H1 (cell line): Measurements from ENCODE around the gene JPH3. TPM values are rescaled to one million over a fixed set of nuclear protein-coding genes. Genes with fewer than 3 reads are reported as not detected.

ENCODE experiments used
- CTCF ChIA-PET: fragments of 300-600 bp; sonication (Branson Sonifier 250); formaldehyde crosslinking; loops from one replicate; lab custom pipeline; 2021; ENCODE audit not compliant: partially characterized antibody; lab: Charles Lee
- POLR2A ChIA-PET: fragments of 300-600 bp; sonication (Branson Sonifier 250); formaldehyde crosslinking; loops from one replicate; lab custom pipeline; 2021; ENCODE audit warnings: inconsistent platforms; ENCODE audit not compliant: partially characterized antibody; lab: Charles Lee
- DNase-seq, 2 experiments: peaks; one replicate each; pipeline versions ENCODE4 v3.0.0 to v3.0.0-alpha.2; 2010 to 2022; ENCODE audit warnings: low spot score in 2 of 2, low read depth in 1 of 2, mixed read lengths in 1 of 2
- FAIRE-seq: peaks from 2 replicates; lab custom pipeline; 2011; peaks lifted over from hg19 to GRCh38; lab: Jason Lieb, UNC
- H2AFZ ChIP-seq: 2 replicates; pipeline ENCODE4 v1.8.1; 2012; ENCODE audit warnings: low read length, inconsistent platforms
- H2AK5ac ChIP-seq: 2 replicates; pipeline ENCODE4 v1.6.1; 2013; ENCODE audit warnings: low read depth, low read length
- H2BK120ac ChIP-seq: replicated peaks from 2 replicates; pipeline ENCODE3; 2013; ENCODE audit warnings: low read depth, low read length, inconsistent platforms
- H2BK12ac ChIP-seq: 2 replicates; pipeline ENCODE4 v1.6.1; 2013; ENCODE audit warnings: low read depth, low read length
- H2BK15ac ChIP-seq: 2 replicates; pipeline ENCODE4 v1.6.1; 2013; ENCODE audit warnings: low read length
- H2BK20ac ChIP-seq: 2 replicates; pipeline ENCODE4 v1.6.1; 2013; ENCODE audit warnings: low read length
- H2BK5ac ChIP-seq: 2 replicates; pipeline ENCODE4 v1.6.1; 2013; ENCODE audit warnings: low read depth, low read length
- H3K14ac ChIP-seq: 2 replicates; pipeline ENCODE4 v1.6.1; 2013; ENCODE audit warnings: inconsistent platforms; ENCODE audit not compliant: insufficient read length
- H3K18ac ChIP-seq: 2 replicates; pipeline ENCODE4 v1.6.1; 2013; ENCODE audit warnings: low read length; ENCODE audit errors: extremely low read depth
- H3K23ac ChIP-seq: 2 replicates; pipeline ENCODE4 v1.6.1; 2013; ENCODE audit warnings: inconsistent platforms; ENCODE audit not compliant: insufficient read length
- H3K23me2 ChIP-seq: 2 replicates; pipeline ENCODE4 v1.6.1; 2013; ENCODE audit warnings: low read depth, low read length
- H3K27ac ChIP-seq: 2 replicates; pipeline ENCODE4 v1.6.1; 2011; ENCODE audit warnings: low read depth, low read length, inconsistent platforms
- H3K27me3 ChIP-seq, 4 experiments: replicated peaks in 1 of 4; 1 replicate in 1 of 4; 2 replicates in 3 of 4; pipeline versions ENCODE4 v1.6.1 to v1.8.1; 2011 to 2013; ENCODE audit warnings: low read length in 3 of 4, mild to moderate bottlenecking in 3 of 4, inconsistent platforms in 2 of 4, mixed read lengths in 2 of 4, moderate library complexity in 1 of 4; ENCODE audit not compliant: control insufficient read depth in 3 of 4, insufficient read depth in 3 of 4; ENCODE audit errors: extremely low read depth in 1 of 4
- H3K36me3 ChIP-seq, 4 experiments: 2 replicates each; pipeline versions ENCODE4 v1.6.1 to v1.8.1; 2011 to 2013; ENCODE audit warnings: mild to moderate bottlenecking in 4 of 4, low read length in 3 of 4, moderate library complexity in 2 of 4, control low read depth in 1 of 4, inconsistent platforms in 1 of 4; ENCODE audit not compliant: insufficient read depth in 4 of 4, control insufficient read depth in 2 of 4
- H3K4ac ChIP-seq: replicated peaks from 2 replicates; pipeline ENCODE3; 2013; ENCODE audit warnings: low read length, low read depth, mixed read lengths, inconsistent platforms; ENCODE audit not compliant: insufficient read length
- H3K4me1 ChIP-seq, 4 experiments: replicated peaks in 1 of 4; 1 replicate in 1 of 4; 2 replicates in 3 of 4; pipeline versions ENCODE4 v1.6.1 to v1.8.1; 2011 to 2013; ENCODE audit warnings: low read length in 3 of 4, inconsistent platforms in 2 of 4, mixed read lengths in 1 of 4; ENCODE audit not compliant: insufficient read depth in 4 of 4, control insufficient read depth in 3 of 4
- H3K4me2 ChIP-seq, 2 experiments: 2 replicates each; pipeline versions ENCODE4 v1.6.1 to v1.8.1; 2011 to 2013; ENCODE audit warnings: low read depth in 2 of 2, low read length in 2 of 2, control low read depth in 1 of 2, inconsistent platforms in 1 of 2, mild to moderate bottlenecking in 1 of 2; ENCODE audit not compliant: insufficient read depth in 1 of 2
- H3K4me3 ChIP-seq, 4 experiments: fragments of 200-600, 300-600 bp in 1 of 4; sonication (generic), shearing (Covaris generic), sonication (Bioruptor Twin) in 1 of 4; 2 replicates each; pipeline versions ENCODE4 v1.5.1 to v1.8.1; 2011 to 2016; ENCODE audit warnings: low read length in 4 of 4, low read depth in 3 of 4, control low read depth in 2 of 4, inconsistent platforms in 2 of 4, mild to moderate bottlenecking in 2 of 4, mixed read lengths in 1 of 4, moderate library complexity in 1 of 4; ENCODE audit not compliant: insufficient read depth in 2 of 4; ENCODE audit errors: extremely low read depth in 1 of 4
- H3K56ac ChIP-seq: replicated peaks from 2 replicates; pipeline ENCODE3; 2013; ENCODE audit warnings: low read depth, mild to moderate bottlenecking, mixed read lengths, low read length, inconsistent platforms; ENCODE audit not compliant: insufficient read length
- H3K79me1 ChIP-seq: 2 replicates; pipeline ENCODE4 v1.6.1; 2013; ENCODE audit warnings: low read depth, low read length, control low read depth
- H3K79me2 ChIP-seq, 2 experiments: 2 replicates each; pipeline versions ENCODE4 v1.6.1 to v1.8.1; 2012 to 2013; ENCODE audit warnings: low read length in 2 of 2, mild to moderate bottlenecking in 2 of 2, inconsistent platforms in 1 of 2; ENCODE audit not compliant: insufficient read depth in 2 of 2, control insufficient read depth in 1 of 2
- H3K9ac ChIP-seq, 4 experiments: replicated peaks in 1 of 4; 1 replicate in 1 of 4; 2 replicates in 3 of 4; pipeline versions ENCODE4 v1.6.1 to v1.8.1; 2011 to 2013; ENCODE audit warnings: low read depth in 3 of 4, low read length in 3 of 4, control low read depth in 2 of 4, mild to moderate bottlenecking in 2 of 4, moderate library complexity in 2 of 4, inconsistent platforms in 1 of 4; ENCODE audit errors: extremely low read depth in 1 of 4
- H3K9me3 ChIP-seq, 2 experiments: 2 replicates each; pipeline versions ENCODE4 v1.6.1 to v1.8.1; 2012 to 2013; ENCODE audit warnings: mild to moderate bottlenecking in 2 of 2, moderate library complexity in 2 of 2, control low read depth in 1 of 2, inconsistent platforms in 1 of 2, low read depth in 1 of 2, low read length in 1 of 2, mixed read lengths in 1 of 2; ENCODE audit not compliant: insufficient read depth in 2 of 2
- H4K20me1 ChIP-seq, 2 experiments: replicated peaks in 1 of 2; 2 replicates each; pipeline versions ENCODE3 to v1.8.1; 2011 to 2013; ENCODE audit warnings: inconsistent platforms in 2 of 2, low read length in 2 of 2, mild to moderate bottlenecking in 1 of 2; ENCODE audit not compliant: insufficient read depth in 2 of 2, control insufficient read depth in 1 of 2
- H4K5ac ChIP-seq: 2 replicates; pipeline ENCODE4 v1.6.1; 2013; ENCODE audit warnings: low read length, low read depth, mixed read lengths, inconsistent platforms; ENCODE audit not compliant: insufficient read length
- H4K8ac ChIP-seq: 2 replicates; pipeline ENCODE4 v1.8.0; 2013; ENCODE audit warnings: mild to moderate bottlenecking, moderate library complexity, low read length, inconsistent platforms; ENCODE audit not compliant: insufficient read depth; ENCODE audit errors: extremely low read depth
- H4K91ac ChIP-seq: replicated peaks from 2 replicates; pipeline ENCODE3; 2013; ENCODE audit warnings: low read length, mixed read lengths, inconsistent platforms; ENCODE audit not compliant: insufficient read length
- ATF2 ChIP-seq: IDR thresholded peaks from 2 replicates; pipeline ENCODE4 v1.6.1; 2012; ENCODE audit warnings: low read length, inconsistent platforms
- BACH1 ChIP-seq: IDR thresholded peaks from 2 replicates; pipeline ENCODE4 v1.6.1; 2012; ENCODE audit warnings: low read length, improper control_type of control experiment
- GTF2F1 ChIP-seq: IDR thresholded peaks from 2 replicates; pipeline ENCODE4 v1.6.1; 2012; ENCODE audit warnings: low read depth, low read length, improper control_type of control experiment, borderline replicate concordance
- HDAC6 ChIP-seq: IDR thresholded peaks from one replicate; pipeline ENCODE4 v1.7.1; 2012; ENCODE audit warnings: low read depth, mild to moderate bottlenecking, inconsistent platforms, low read length, moderate library complexity
- NRF1 ChIP-seq: IDR thresholded peaks from 2 replicates; pipeline ENCODE4 v1.6.1; 2011; ENCODE audit warnings: mild to moderate bottlenecking, low read depth, low read length, improper control_type of control experiment
- RBBP5 ChIP-seq: IDR thresholded peaks from 2 replicates; pipeline ENCODE4 v1.7.1; 2012; ENCODE audit warnings: low read depth, mild to moderate bottlenecking, inconsistent platforms, low read length, moderate library complexity, borderline replicate concordance
- TAF1 ChIP-seq: IDR thresholded peaks from 2 replicates; pipeline ENCODE4 v1.6.1; 2011; ENCODE audit warnings: mild to moderate bottlenecking, low read depth, low read length
- YY1 ChIP-seq: IDR thresholded peaks from 2 replicates; pipeline ENCODE4 v1.6.1; 2011; ENCODE audit warnings: low read depth, mild to moderate bottlenecking, low read length
- WGBS, 2 experiments: shearing (Covaris generic) in 1 of 2; methylation state at CpG; one replicate each; pipeline versions ENCODE4 v1.1.6 to v1.1.7; 2013 to 2015; ENCODE audit warnings: low lambda C conversion rate in 2 of 2, mixed read lengths in 2 of 2, inconsistent platforms in 1 of 2, low coverage in 1 of 2, missing lambda C conversion rate in 1 of 2; ENCODE audit not compliant: insufficient replicate concordance in 2 of 2, insufficient coverage in 1 of 2, insufficient read length in 1 of 2; ENCODE audit errors: extremely low coverage in 1 of 2, missing lambda C conversion rate in 1 of 2; 5-methylcytosine and 5-hydroxymethylcytosine counted together
- polyA plus RNA-seq, 7 experiments: library from polyadenylated mRNA; depleted of rRNA in 3 of 7; stranded (reverse) in 5 of 7; unstranded in 2 of 7; fragments of >200 nt in 5 of 7; fragments of 200-250 nt in 2 of 7; gene quantifications; 1 replicate in 5 of 7; 2 replicates in 1 of 7; 4 replicates in 1 of 7; pipeline versions ENCODE4 v1.2.1 to v1.2.3, GENCODE V29; 2011 to 2013; ENCODE audit warnings: missing spikeins in 2 of 7, mixed read lengths in 2 of 7
- total RNA-seq: library from RNA; stranded (reverse); fragmentation: NEBNext Ultra II Directional; extraction: Animal tissue kit (Norgen Biotek cat#: 25700); gene quantifications from 2 replicates; pipeline ENCODE4 v1.2.1, GENCODE V29; 2021

Gene JPH3
- total and polyA plus RNA-seq, 2 of the 8 experiments (the other 6 are each of a cell fraction or from before 2014, with no cell fraction given), result 10.3 to 28.3 TPM

DNA sequence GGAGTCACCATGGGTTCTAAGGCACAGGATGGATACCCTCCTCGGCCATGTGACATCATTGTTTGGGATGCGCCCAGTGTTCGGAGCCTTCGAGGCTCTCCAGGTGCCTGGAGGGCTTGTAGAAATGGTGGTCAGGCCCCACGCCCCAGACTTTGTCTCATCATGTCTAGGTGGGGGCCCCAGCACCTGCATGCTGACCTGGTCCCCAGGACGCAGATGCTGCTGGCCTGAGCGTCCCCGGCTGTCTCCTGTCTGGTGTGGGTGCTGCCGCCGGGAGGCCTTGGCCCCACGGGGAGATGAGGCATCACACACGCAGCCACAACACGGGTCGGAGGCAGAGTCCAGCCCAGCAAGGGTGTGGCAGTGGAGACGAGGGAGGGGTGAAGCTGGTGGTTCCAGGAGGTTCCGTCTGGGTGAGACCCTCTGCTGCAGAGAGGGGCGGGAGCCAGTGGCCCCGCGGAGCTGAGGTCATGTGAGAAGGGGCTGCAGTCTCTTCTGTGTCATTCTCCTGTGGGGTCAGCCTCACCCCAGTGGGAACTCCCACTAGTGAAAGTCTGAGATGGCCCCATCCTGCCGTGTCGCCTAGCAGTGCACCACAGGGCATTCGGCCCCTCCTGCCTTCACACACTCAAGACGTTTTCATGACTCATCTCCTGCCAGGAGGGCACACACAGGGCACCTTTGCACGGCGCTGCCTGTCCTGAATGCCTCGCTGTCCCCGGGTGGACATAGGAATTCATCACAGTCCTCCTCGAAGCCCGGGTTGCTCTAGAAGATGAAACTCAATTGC lies 46.6 kb downstream of the JPH3 start:
- Histone ChIP-seq H4K8ac (no peak overlapping the region), H2BK5ac (no peak overlapping the region), H3K79me1 (peaks cover 8% of the 10 kb centered on the region), H3K4me2 (no peak overlapping the region), H4K20me1 (peaks cover 0 to 7% of the 10 kb centered on the region in 2 experiments), H3K36me3 (peaks cover 0 to 9% (median 3%) of the 10 kb centered on the region in 4 experiments; a peak in 3 of 8 replicates), H3K9me3 (peaks cover 0 to 3% of the 10 kb centered on the region in 2 experiments; a peak in 1 of 4 replicates), H3K27me3 (no peaks in the 10 kb centered on the region), H3K9ac (no peak overlapping the region), H3K18ac (no peak overlapping the region), H3K79me2 (no peaks in the 10 kb centered on the region), H2AFZ (no peak overlapping the region), H2AK5ac (0 out of 2 replicates have a peak overlapping the region, but pooled peaks have one; percentile 61), H4K5ac (no peak overlapping the region), H3K4me1 (peaks cover 0 to 11% (median 0%) of the 10 kb centered on the region in 4 experiments; a peak in 3 of 7 replicates), H3K27ac (no peak overlapping the region), H3K23ac (no peak overlapping the region), H3K56ac (no peak overlapping the region), H3K23me2 (no peaks in the 10 kb centered on the region), H2BK20ac (no peak overlapping the region), H3K4ac (no peak overlapping the region), H3K4me3 (no peak overlapping the region), H2BK12ac (no peak overlapping the region), H2BK120ac (no peak overlapping the region), H2BK15ac (no peak overlapping the region), H4K91ac (no peak overlapping the region), H3K14ac (no peak overlapping the region)
- WGBS, 2 experiments, result 90% methylated on average over 27 of the region's 29 CpGs; no CpG with 5 or more reads in 1 of the 2 experiments
- ChIA-PET CTCF (interaction anchor here (0.9 to 5.6 kb wide), 11 partner anchors 7 to 142 kb away, joined by 3 to 41 read pairs (median 4); no protein-coding TSS in a partner anchor), POLR2A (no interaction called here)
- DNase-seq (no peak), FAIRE-seq (no peak)
- TF ChIP-seq NRF1, result no peak
- TF ChIP-seq ATF2, result no peak
- no peak for TF ChIP-seq HDAC6
- no peak for TF ChIP-seq YY1
- TF ChIP-seq GTF2F1, result no peak
- TF ChIP-seq BACH1, result no peak
- TF ChIP-seq TAF1, result no peak
- no peak for TF ChIP-seq RBBP5
